Cardiac fibroblast (primary cell): Measurements from ENCODE around the gene KCNK1.

Experiments used
- DNase-seq, 2 donors: peaks; one replicate each; pipeline versions ENCODE4 v3.0.0 to v3.0.0-alpha.2; 2010; ENCODE audit warnings: low read depth in 2 of 2
- H3K4me3 ChIP-seq, 2 donors: replicated peaks in 1 of 2; 1 replicate in 1 of 2; 2 replicates in 1 of 2; pipeline ENCODE4 v1.5.1; 2011; ENCODE audit warnings: low read depth in 2 of 2, low read length in 2 of 2, mild to moderate bottlenecking in 2 of 2, moderate library complexity in 1 of 2
- TF ChIP-seq, protein P1 (sequence below): IDR thresholded peaks from one replicate; pipeline ENCODE4 v1.5.1; 2011; ENCODE audit warnings: low read depth, mild to moderate bottlenecking, low read length, inconsistent platforms

Gene KCNK1

GRCh38 chr1:233707153-233707879, 93.4 kb downstream of the KCNK1 start:
- H3K4me3 ChIP-seq, result no peak overlapping the region
- TF ChIP-seq, protein P1, sequence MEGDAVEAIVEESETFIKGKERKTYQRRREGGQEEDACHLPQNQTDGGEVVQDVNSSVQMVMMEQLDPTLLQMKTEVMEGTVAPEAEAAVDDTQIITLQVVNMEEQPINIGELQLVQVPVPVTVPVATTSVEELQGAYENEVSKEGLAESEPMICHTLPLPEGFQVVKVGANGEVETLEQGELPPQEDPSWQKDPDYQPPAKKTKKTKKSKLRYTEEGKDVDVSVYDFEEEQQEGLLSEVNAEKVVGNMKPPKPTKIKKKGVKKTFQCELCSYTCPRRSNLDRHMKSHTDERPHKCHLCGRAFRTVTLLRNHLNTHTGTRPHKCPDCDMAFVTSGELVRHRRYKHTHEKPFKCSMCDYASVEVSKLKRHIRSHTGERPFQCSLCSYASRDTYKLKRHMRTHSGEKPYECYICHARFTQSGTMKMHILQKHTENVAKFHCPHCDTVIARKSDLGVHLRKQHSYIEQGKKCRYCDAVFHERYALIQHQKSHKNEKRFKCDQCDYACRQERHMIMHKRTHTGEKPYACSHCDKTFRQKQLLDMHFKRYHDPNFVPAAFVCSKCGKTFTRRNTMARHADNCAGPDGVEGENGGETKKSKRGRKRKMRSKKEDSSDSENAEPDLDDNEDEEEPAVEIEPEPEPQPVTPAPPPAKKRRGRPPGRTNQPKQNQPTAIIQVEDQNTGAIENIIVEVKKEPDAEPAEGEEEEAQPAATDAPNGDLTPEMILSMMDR, result no peak
- DNase-seq, result peak; percentile 9 to 16

- TF ChIP-seq, protein P1, result no peak
- H3K4me3 ChIP-seq, result no peak overlapping the region
- DNase-seq, result no peak
Observed at GRCh38 chr1:233707880-233708815, 94.2 kb downstream of the KCNK1 start.

DNA sequence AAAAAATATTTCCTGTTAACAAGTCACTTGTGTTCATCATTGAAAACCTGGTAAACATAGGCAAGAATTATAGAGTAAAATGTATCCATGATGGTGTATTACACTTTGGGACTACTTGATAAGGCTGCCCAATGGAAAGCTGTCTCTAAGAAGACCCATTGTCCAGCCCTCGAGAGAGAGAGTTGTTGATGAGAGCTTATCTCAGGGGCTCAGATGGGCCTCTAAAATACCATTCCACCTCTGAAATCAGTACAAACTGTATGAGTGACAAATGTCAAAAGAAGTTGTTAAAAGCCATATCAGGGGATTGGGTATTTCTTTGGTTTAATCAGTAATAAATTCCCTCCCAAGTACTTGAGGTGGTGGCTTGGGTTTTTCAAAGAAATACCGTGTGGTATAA, 96.1 kb downstream of the KCNK1 start:
- no peak overlapping the region for H3K4me3 ChIP-seq
- no peak for DNase-seq
- TF ChIP-seq, protein P1, result no peak

DNA sequence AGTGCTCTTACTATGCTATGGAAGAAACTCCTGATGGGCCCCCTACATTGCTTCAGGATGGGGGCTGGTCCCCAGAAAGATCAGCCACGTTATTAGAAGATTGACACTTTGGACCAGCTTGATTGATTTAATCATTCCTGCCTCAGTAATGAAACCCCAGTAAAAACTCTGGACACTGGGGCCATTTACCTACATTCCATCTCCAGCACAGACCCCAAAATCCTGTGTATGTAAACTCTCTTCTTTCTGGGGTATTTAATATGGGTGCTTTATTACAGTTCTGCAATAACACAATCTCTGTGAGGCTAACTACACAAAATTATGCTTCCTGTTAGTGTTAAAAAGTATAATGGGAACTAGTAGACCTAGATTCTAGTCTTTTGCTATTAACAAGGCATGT, 96.6 kb downstream of the KCNK1 start:
- TF ChIP-seq, protein P1, result no peak
- DNase-seq, result no peak
- no peak overlapping the region for H3K4me3 ChIP-seq

DNA sequence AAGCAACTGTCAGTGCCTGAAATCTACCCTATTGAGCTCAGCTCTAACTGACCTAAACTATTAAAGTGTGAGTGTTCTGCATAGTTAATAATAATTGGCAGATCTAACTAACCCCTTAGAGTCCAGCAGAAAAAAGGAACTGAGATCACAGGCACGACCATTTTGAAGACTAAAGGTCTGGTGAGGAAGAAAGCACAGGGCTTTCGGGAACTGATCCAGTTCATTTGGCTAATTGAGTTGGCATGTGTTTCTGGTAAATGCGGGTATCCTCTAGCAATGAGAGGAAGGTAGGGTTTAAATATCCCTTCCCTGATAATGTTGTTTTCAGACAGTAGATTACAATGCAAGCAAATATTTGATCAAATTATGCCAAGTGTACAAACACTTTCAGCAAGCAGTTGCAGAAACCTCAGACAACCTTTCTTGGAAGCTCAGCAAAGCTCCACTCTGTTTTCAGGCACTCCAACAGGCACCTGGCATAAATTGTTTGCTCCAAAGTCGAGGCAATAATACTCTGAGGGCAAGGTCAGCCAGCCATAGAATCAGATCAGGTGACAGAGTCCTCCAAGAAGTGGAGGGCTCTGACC, 100.8 kb downstream of the KCNK1 start:
- no peak for DNase-seq
- no peak overlapping the region for H3K4me3 ChIP-seq
- TF ChIP-seq, protein P1, result no peak

GRCh38 chr1:233718057-233718456, 104.2 kb downstream of the KCNK1 start:
- TF ChIP-seq, protein P1, result no peak
- H3K4me3 ChIP-seq, result no peak overlapping the region
- DNase-seq, result no peak
